ENCODE data around the gene GGA1. TPM values are rescaled to one million over a fixed set of nuclear protein-coding genes. Genes with fewer than 3 reads are reported as not detected.

Gene GGA1
- total RNA-seq: 10 to 100 TPM; 69.3 to 87.8 (median 80.2) TPM
- total RNA-seq (2013): 57.0 TPM

- no peaks in the 10 kb centered on the region for H3K27me3 Mint-ChIP-seq (ENCODE audit: low read depth in 2 of 2)
- Histone ChIP-seq H3K9me3 (ENCODE audit: control insufficient read depth, insufficient read depth, low read length) (no peaks in the 10 kb centered on the region), H3K4me1 (ENCODE audit: control insufficient read depth, insufficient read depth, low read length) (peaks cover 61% of the 10 kb centered on the region), H3K36me3 (ENCODE audit: control insufficient read depth, insufficient read depth, low read length) (no peaks in the 10 kb centered on the region), H3K27me3 (ENCODE audit: control insufficient read depth, insufficient read depth, low read length) (no peaks in the 10 kb centered on the region), H3K4me3 (ENCODE audit: low read length) (peak within 1 kb of the TSS; percentile 84), H3K27ac (ENCODE audit: low read length) (peak within 1 kb of the TSS; percentile 94)
- H3K4me3 Mint-ChIP-seq: peak within 1 kb of the TSS; percentile 98
- ATAC-seq: peak; percentile 77 to 94 (median 81)
- peaks cover 37 to 62% of the 10 kb centered on the region in 2 donors for H3K4me1 Mint-ChIP-seq
- WGBS (ENCODE audit: insufficient coverage): under 1% methylated on average over 82 of the region's 82 CpGs
- DNase-seq: peak; percentile 92 to 99
- intact Hi-C loops (cut with micrococcal nuclease): loop anchor here (1.0 to 5.0 kb wide), 4 partner anchors 16 to 254 kb away; partner anchors contain the start of genes LGALS1 and TRIOBP
- no peak for TF ChIP-seq CTCF (IDR thresholded peaks at IDR 0.05)
- no peaks in the 10 kb centered on the region for H3K9me3 Mint-ChIP-seq
- peak within 1 kb of the TSS; percentile 98 to 99 for H3K27ac Mint-ChIP-seq
- H3K36me3 Mint-ChIP-seq: no peaks in the 10 kb centered on the region
These were observed at the start of gene GGA1 for GRCh38 chr22:37608477-37609239. TSS of gene GGA1 (plus strand) at chr22:37608834. CDS start at chr22:37608861, 27 bp downstream.

DNA sequence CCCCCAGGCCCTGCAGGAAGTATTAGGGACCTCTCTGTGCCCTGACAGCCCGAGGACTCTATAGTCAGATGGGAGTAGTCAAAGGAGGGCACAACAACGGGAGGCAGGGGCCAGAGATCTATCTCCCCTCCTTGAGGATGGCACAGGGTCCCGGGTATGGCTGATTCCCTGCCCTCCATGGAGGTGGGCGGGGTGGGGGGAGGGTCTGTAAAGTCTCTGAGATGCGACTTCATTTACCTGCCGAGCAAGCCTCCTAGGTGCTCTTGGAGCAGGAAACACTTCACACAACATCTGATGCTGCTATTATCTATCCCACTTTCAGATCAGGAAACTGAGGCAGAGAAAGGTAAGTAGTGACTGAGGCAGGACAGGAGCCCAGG lies 49.1 kb upstream of the GGA1 start:
- peaks cover 26% of the 10 kb centered on the region for H3K4me1 ChIP-seq (ENCODE audit: control insufficient read depth, insufficient read depth, low read length)
- Mint-ChIP-seq H3K9me3 (no peaks in the 10 kb centered on the region), H3K4me1 (peaks cover 8 to 18% of the 10 kb centered on the region in 2 donors), H3K27ac (no peak overlapping the region), H3K27me3 (ENCODE audit: low read depth in 2 of 2) (peaks cover 38 to 60% of the 10 kb centered on the region in 2 donors), H3K36me3 (no peaks in the 10 kb centered on the region), H3K4me3 (peak overlapping the region; percentile 40)
- no peaks in the 10 kb centered on the region for H3K9me3 ChIP-seq (ENCODE audit: control insufficient read depth, insufficient read depth, low read length)
- no peak for DNase-seq
- no peak overlapping the region for H3K4me3 ChIP-seq (ENCODE audit: low read length)
- no peak for TF ChIP-seq CTCF (IDR thresholded peaks at IDR 0.05)
- no peak for ATAC-seq
- 93% methylated on average over 4 of the region's 6 CpGs for WGBS (ENCODE audit: insufficient coverage)
- H3K27me3 ChIP-seq (ENCODE audit: control insufficient read depth, insufficient read depth, low read length): peaks cover 30% of the 10 kb centered on the region
- H3K36me3 ChIP-seq (ENCODE audit: control insufficient read depth, insufficient read depth, low read length): no peaks in the 10 kb centered on the region
- intact Hi-C loops (cut with micrococcal nuclease): no loop called here
- no peak overlapping the region for H3K27ac ChIP-seq (ENCODE audit: low read length)

- Mint-ChIP-seq H3K36me3 (no peaks in the 10 kb centered on the region), H3K4me3 (peak within 1 kb of the TSS; percentile 80), H3K27ac (no peak within 1 kb of the TSS), H3K27me3 (ENCODE audit: low read depth in 2 of 2) (peaks cover 38 to 60% of the 10 kb centered on the region in 2 donors), H3K9me3 (no peaks in the 10 kb centered on the region), H3K4me1 (peaks cover 8 to 18% of the 10 kb centered on the region in 2 donors)
- no peak for TF ChIP-seq CTCF (IDR thresholded peaks at IDR 0.05)
- no peaks in the 10 kb centered on the region for H3K9me3 ChIP-seq (ENCODE audit: control insufficient read depth, insufficient read depth, low read length)
- peaks cover 30% of the 10 kb centered on the region for H3K27me3 ChIP-seq (ENCODE audit: control insufficient read depth, insufficient read depth, low read length)
- DNase-seq (no peak), ATAC-seq (peak in 2 of 3 donors; percentile 22 to 41)
- WGBS (ENCODE audit: insufficient coverage): 13% methylated on average over 73 of the region's 76 CpGs
- peaks cover 26% of the 10 kb centered on the region for H3K4me1 ChIP-seq (ENCODE audit: control insufficient read depth, insufficient read depth, low read length)
- no peaks in the 10 kb centered on the region for H3K36me3 ChIP-seq (ENCODE audit: control insufficient read depth, insufficient read depth, low read length)
- H3K27ac ChIP-seq (ENCODE audit: low read length): no peak within 1 kb of the TSS
- intact Hi-C loops (cut with micrococcal nuclease): no loop called here
- no peak within 1 kb of the TSS for H3K4me3 ChIP-seq (ENCODE audit: low read length)
These were observed 48.6 kb upstream of the GGA1 start, which contains the start of gene CDC42EP1 for GRCh38 chr22:37559901-37560607. TSS of gene CDC42EP1 (plus strand) at chr22:37560480. CDS start at chr22:37566350, 5,870 bp downstream.

All from natural killer cell (primary cell).